ENCODE results near the gene LRWD1. TPM values are rescaled to one million over a fixed set of nuclear protein-coding genes. Genes with fewer than 3 reads are reported as not detected.

LRWD1 gene
- polyA plus RNA-seq, 1 of the 3 experiments (the other 2 are of a cell fraction): 53.2 TPM

- no peak for TF ChIP-seq TAF1 (IDR thresholded peaks at IDR 0.05; ENCODE audit: borderline replicate concordance, low read depth, low read length)
- TF ChIP-seq ELF1 (IDR thresholded peaks at IDR 0.05): no peak
- no peak for TF ChIP-seq EZH2phosphoT487 (IDR thresholded peaks at IDR 0.05; ENCODE audit: borderline replicate concordance, low read depth)
- no peak for TF ChIP-seq CTCF (IDR thresholded peaks at IDR 0.05)
- TF ChIP-seq MEF2A (IDR thresholded peaks at IDR 0.05; ENCODE audit: borderline replicate concordance, low read depth): no peak
- no peak for TF ChIP-seq RXRA (IDR thresholded peaks at IDR 0.05; ENCODE audit: borderline replicate concordance, low read depth)
- no peak for TF ChIP-seq CHD2 (IDR thresholded peaks at IDR 0.05; ENCODE audit: low read length, partially characterized antibody)
- TF ChIP-seq TEAD4 (IDR thresholded peaks at IDR 0.05; ENCODE audit: borderline replicate concordance, insufficient read depth): no peak
- no peak for TF ChIP-seq POLR2AphosphoS5 (IDR thresholded peaks at IDR 0.05; ENCODE audit: low read depth, low read length)
- no peak for TF ChIP-seq USF2 (IDR thresholded peaks at IDR 0.05; ENCODE audit: borderline replicate concordance, low read depth, low read length)
- no peak for TF ChIP-seq RAD21 (IDR thresholded peaks at IDR 0.05; ENCODE audit: low read length)
- TF ChIP-seq USF1 (IDR thresholded peaks at IDR 0.05; ENCODE audit: borderline replicate concordance, low read depth): no peak
- TF ChIP-seq MXI1 (IDR thresholded peaks at IDR 0.05; ENCODE audit: low read depth, low read length): no peak
Measured at GRCh38 chr7:102417105-102417504, 47.7 kb upstream of the LRWD1 start (continued).

GRCh38 chr7:102418592-102418991, 46.2 kb upstream of the LRWD1 start:
- H3K9me2 ChIP-seq: no peaks in the 10 kb centered on the region
- no peaks in the 10 kb centered on the region for H4K20me1 ChIP-seq (ENCODE audit: insufficient read depth)
- H3K4me1 ChIP-seq (ENCODE audit: control insufficient read depth in 1 of 2, insufficient read depth in 2 of 2, low read depth in 1 of 2, low read length in 1 of 2): peaks cover 0 to 5% of the 10 kb centered on the region in 2 experiments; a peak in 1 of 4 replicates
- H2AFZ ChIP-seq (ENCODE audit: low read depth): no peak overlapping the region
- no peaks in the 10 kb centered on the region for H3K9me3 ChIP-seq
- CTCF ChIA-PET: interaction anchor here (0.8 to 2.3 kb wide), 3 partner anchors 14 to 125 kb away, joined by 3 to 9 read pairs (median 4); no protein-coding TSS in a partner anchor
- peaks cover 42 to 71% of the 10 kb centered on the region in 2 experiments for H3K36me3 ChIP-seq (replicated peaks in 1 of 2; ENCODE audit: control insufficient read depth in 1 of 2, insufficient read depth in 2 of 2, low read length in 1 of 2)
- no peak overlapping the region for H3K9ac ChIP-seq
- no peak for TF ChIP-seq TAF1 (IDR thresholded peaks at IDR 0.05; ENCODE audit: borderline replicate concordance, low read depth, low read length)
- no peak for TF ChIP-seq USF1 (IDR thresholded peaks at IDR 0.05; ENCODE audit: borderline replicate concordance, low read depth)
- no peak for TF ChIP-seq CHD2 (IDR thresholded peaks at IDR 0.05; ENCODE audit: low read length, partially characterized antibody)
- TF ChIP-seq EP300 (IDR thresholded peaks at IDR 0.05; ENCODE audit: borderline replicate concordance in 1 of 2, low read depth in 1 of 2, low read length in 1 of 2): no peak
- TF ChIP-seq SMC3 (IDR thresholded peaks at IDR 0.05; ENCODE audit: low read depth, low read length): no peak
- no peak for TF ChIP-seq FOSL2 (IDR thresholded peaks at IDR 0.05; ENCODE audit: borderline replicate concordance, low read depth)
- TF ChIP-seq NRF1 (IDR thresholded peaks at IDR 0.05; ENCODE audit: low read depth, low read length): no peak
- DNase-seq: no peak
- 97% methylated on average over 5 of the region's 5 CpGs for WGBS (ENCODE audit: low lambda C conversion rate)
- no peak overlapping the region for H3K27ac ChIP-seq (ENCODE audit: low read depth in 2 of 2, low read length in 1 of 2)
- H3F3A ChIP-seq (replicated peaks; ENCODE audit: insufficient read depth): no peaks in the 10 kb centered on the region
- POLR2A ChIA-PET: no interaction called here
- H3K27me3 ChIP-seq (ENCODE audit: insufficient read depth): no peaks in the 10 kb centered on the region
- H3K4me2 ChIP-seq: no peak overlapping the region
- H3K79me2 ChIP-seq (ENCODE audit: insufficient read depth): peaks cover 24% of the 10 kb centered on the region; the same call in 1 of the 2 replicates
- no peak overlapping the region for H3K4me3 ChIP-seq (ENCODE audit: low read depth in 2 of 2, low read length in 1 of 2)
